Heart left ventricle (tissue), 16 donors: Measurements from ENCODE around the gene LHX6. TPM values are rescaled to one million over a fixed set of nuclear protein-coding genes. Genes with fewer than 3 reads are reported as not detected.

Source experiments
- ATAC-seq, 4 donors: fragments of 200-7000 bp; cut with Tn5 transposase; one replicate each; pipeline ENCODE4 v1.9.1; 2020 to 2022; ENCODE audit warnings: moderate library complexity in 4 of 4, mild to moderate bottlenecking in 3 of 4, moderate number of reproducible peaks in 1 of 4
- DNase-seq, 5 donors: peaks; one replicate each; pipeline ENCODE4 v3.0.0-alpha.2; 2020
- H3K27ac ChIP-seq, 12 donors: fragments of 200-600 bp; sonication (generic) in 4 of 12; one replicate each; pipeline versions ENCODE4 v1.5.0 to v1.8.0; 2016 to 2022; ENCODE audit warnings: mild to moderate bottlenecking in 2 of 12
- H3K27me3 ChIP-seq, 9 donors: fragments of 200-600 bp; sonication (generic) in 2 of 9; one replicate each; pipeline versions ENCODE4 v1.5.1 to v1.8.0; 2016 to 2022; ENCODE audit warnings: mild to moderate bottlenecking in 3 of 9
- H3K36me3 ChIP-seq, 9 donors: fragments of 200-600 bp; sonication (generic) in 2 of 9; one replicate each; pipeline versions ENCODE4 v1.5.0 to v1.8.0; 2018 to 2022; ENCODE audit warnings: mild to moderate bottlenecking in 2 of 9
- H3K4me1 ChIP-seq, 12 donors: fragments of 200-600 bp; sonication (generic) in 4 of 12; one replicate each; pipeline versions ENCODE4 v1.5.0 to v1.8.0; 2016 to 2022; ENCODE audit warnings: mild to moderate bottlenecking in 3 of 12
- H3K4me3 ChIP-seq, 12 donors: fragments of 200-600 bp; sonication (generic) in 4 of 12; one replicate each; pipeline versions ENCODE4 v1.5.0 to v1.8.0; 2017 to 2022; ENCODE audit warnings: mild to moderate bottlenecking in 9 of 12, moderate library complexity in 4 of 12
- H3K9me3 ChIP-seq, 12 donors: fragments of 200-600 bp; sonication (generic) in 4 of 12; one replicate each; pipeline versions ENCODE4 v1.5.0 to v1.8.0; 2016 to 2022; ENCODE audit warnings: mild to moderate bottlenecking in 1 of 12
- POLR2A ChIP-seq, 2 donors: fragments of 450-650 bp; IDR thresholded peaks; one replicate each; pipeline ENCODE4 v1.6.1; 2017; ENCODE audit warnings: antibody characterized with exemption in 2 of 2, mild to moderate bottlenecking in 2 of 2, moderate library complexity in 2 of 2
- WGBS, 4 donors: extraction: QIAGEN DNeasy Blood & Tissue Kit in 2 of 4; methylation state at CpG; one replicate each; pipeline versions ENCODE4 v1.1.5 to v1.1.7; 2013 to 2018; 5-methylcytosine and 5-hydroxymethylcytosine counted together
- intact Hi-C, 10 donors: fragments of 100-400 bp; cut with DNase I; formaldehyde crosslinking; loops; one replicate each; pipeline versions ENCODE4 v1.11.1 to v1.14.2; 2022
- polyA plus RNA-seq, 2 donors: library from polyadenylated mRNA; stranded (reverse); fragments of 200-250 nt; gene quantifications; one replicate each; pipeline ENCODE4 v1.2.3, GENCODE V29; 2013
- total RNA-seq, 9 donors: library from RNA; depleted of rRNA in 2 of 9; stranded (reverse); fragments of >200 nt in 2 of 9; fragmentation: NEBNext Ultra II Directional in 3 of 9; extraction: Animal tissue kit (Norgen Biotek cat#: 25700) in 3 of 9; gene quantifications; one replicate each; pipeline versions ENCODE4 v1.1.0 to v1.2.4, GENCODE V29; 2016 to 2023
- TF ChIP-seq, protein P1 (sequence below), 12 donors: fragments of 200-600 bp; sonication (generic) in 4 of 12; IDR thresholded peaks; one replicate each; pipeline versions ENCODE4 v1.5.0 to v1.8.0; 2018 to 2022; ENCODE audit warnings: antibody characterized with exemption in 12 of 12, mild to moderate bottlenecking in 5 of 12
- donor health status: ischemic (EF 13 %, LVEDD 7.1; RV severe dilation, severe dysfunction).
- donor health status: healthy with polysubstance abuse.
- donor health status: DM: no; HTN: yes; CAD: no.
- donor health status: DM: no; HTN: no; CAD: no.
- donor health status: ischemic (EF 25% LVEDD 6.9; RV normal size, moderate dysfunction).
- donor health status: ischemic (EF 25% LVEDD 5.7; RV mildly dilated, moderate dysfunction).
- donor health status: healthy.
- donor health status: DM: yes; HTN: yes; CAD: no.
- donor health status: ischemic (EF 35%, LVEDD 5.7; RV mildly dilated, moderate dysfunction).
- donor health status: nonischemic (EF 11% LVEDD 7.7; RV severe dilation, severe dysfunction).
- donor health status: DM: yes; HTN: yes; CAD: no.
- donor health status: PGD.
- donor health status: ischemic (EF 29% LVEDD 5.4; RV normal size, mild dysfunction).
- donor health status: nonischemic (EF 23%, LVEDD 6.1; RV moderate dilation, normal function).

Gene LHX6
- total and polyA plus RNA-seq, 11 donors = 2.9 to 11.2 (median 6.5) TPM

DNA sequence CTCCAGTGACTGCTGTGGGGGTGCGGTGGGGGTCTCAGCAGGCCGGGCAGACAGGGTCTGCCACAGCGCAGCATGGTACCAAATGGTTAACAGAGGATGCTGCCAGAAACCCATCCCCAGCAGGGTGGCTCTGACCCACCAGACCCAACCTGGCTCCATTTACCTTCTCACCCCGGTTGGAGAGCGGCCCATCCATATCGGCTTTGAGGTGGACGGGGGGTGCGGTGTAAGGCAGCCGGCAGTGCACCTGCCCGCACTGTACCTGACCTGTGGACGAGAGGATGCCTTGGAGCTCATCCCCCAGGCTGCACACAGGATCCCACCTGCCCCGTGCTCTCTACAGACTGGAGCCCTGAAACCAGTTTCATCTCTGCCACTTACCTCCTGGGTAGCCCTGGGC, 19.3 kb downstream of the LHX6 start:
- peaks cover 9 to 50% (median 29%) of the 10 kb centered on the region in 9 donors for H3K27me3 ChIP-seq
- no peak overlapping the region for H3K4me3 ChIP-seq
- no peak for TF ChIP-seq POLR2A (IDR thresholded peaks at IDR 0.05)
- TF ChIP-seq, protein P1, sequence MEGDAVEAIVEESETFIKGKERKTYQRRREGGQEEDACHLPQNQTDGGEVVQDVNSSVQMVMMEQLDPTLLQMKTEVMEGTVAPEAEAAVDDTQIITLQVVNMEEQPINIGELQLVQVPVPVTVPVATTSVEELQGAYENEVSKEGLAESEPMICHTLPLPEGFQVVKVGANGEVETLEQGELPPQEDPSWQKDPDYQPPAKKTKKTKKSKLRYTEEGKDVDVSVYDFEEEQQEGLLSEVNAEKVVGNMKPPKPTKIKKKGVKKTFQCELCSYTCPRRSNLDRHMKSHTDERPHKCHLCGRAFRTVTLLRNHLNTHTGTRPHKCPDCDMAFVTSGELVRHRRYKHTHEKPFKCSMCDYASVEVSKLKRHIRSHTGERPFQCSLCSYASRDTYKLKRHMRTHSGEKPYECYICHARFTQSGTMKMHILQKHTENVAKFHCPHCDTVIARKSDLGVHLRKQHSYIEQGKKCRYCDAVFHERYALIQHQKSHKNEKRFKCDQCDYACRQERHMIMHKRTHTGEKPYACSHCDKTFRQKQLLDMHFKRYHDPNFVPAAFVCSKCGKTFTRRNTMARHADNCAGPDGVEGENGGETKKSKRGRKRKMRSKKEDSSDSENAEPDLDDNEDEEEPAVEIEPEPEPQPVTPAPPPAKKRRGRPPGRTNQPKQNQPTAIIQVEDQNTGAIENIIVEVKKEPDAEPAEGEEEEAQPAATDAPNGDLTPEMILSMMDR (IDR thresholded peaks at IDR 0.05) = no peak
- DNase-seq = peak in 1 of 5 donors; percentile 29
- H3K4me1 ChIP-seq = peaks cover 0 to 14% (median 5%) of the 10 kb centered on the region in 12 donors
- H3K27ac ChIP-seq = no peak overlapping the region
- no peaks in the 10 kb centered on the region for H3K36me3 ChIP-seq
- ATAC-seq = no peak
- intact Hi-C loops = no loop called here
- 90 to 98% (median 94%) methylated on average over 11 to 12 of the region's 12 CpGs for WGBS, 4 donors
- no peaks in the 10 kb centered on the region for H3K9me3 ChIP-seq

DNA sequence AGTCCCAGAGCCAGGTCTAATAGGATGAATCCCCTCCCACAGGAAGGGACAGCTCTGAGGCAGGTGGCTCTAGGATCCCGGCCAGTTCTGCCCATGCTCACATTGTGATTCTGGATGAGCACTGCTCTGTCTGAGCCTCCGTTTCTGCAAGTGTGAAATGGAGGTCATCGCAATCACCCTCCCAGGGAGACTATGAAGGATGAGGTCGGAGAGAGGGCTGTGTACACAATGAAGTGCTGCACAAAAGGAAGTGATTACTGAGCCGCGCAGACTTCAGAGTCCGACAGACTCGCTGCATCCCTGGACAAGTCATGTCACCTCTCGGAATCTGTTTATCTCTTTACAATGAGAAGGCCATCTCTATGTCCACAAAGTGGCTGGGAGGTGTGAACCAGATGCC, 21.7 kb downstream of the LHX6 start:
- TF ChIP-seq, protein P1 (IDR thresholded peaks at IDR 0.05) = no peak
- no peak for TF ChIP-seq POLR2A (IDR thresholded peaks at IDR 0.05)
- intact Hi-C loops = no loop called here
- H3K27me3 ChIP-seq = peaks cover 0 to 26% (median 8%) of the 10 kb centered on the region in 9 donors
- ATAC-seq (no peak), DNase-seq (no peak)
- 73 to 90% (median 81%) methylated on average over 9 of the region's 9 CpGs for WGBS, 4 donors
- no peaks in the 10 kb centered on the region for H3K9me3 ChIP-seq
- no peaks in the 10 kb centered on the region for H3K36me3 ChIP-seq
- H3K27ac ChIP-seq = no peak overlapping the region
- H3K4me1 ChIP-seq = peaks cover 0 to 1% (median 0%) of the 10 kb centered on the region in 12 donors
- no peak overlapping the region for H3K4me3 ChIP-seq

DNA sequence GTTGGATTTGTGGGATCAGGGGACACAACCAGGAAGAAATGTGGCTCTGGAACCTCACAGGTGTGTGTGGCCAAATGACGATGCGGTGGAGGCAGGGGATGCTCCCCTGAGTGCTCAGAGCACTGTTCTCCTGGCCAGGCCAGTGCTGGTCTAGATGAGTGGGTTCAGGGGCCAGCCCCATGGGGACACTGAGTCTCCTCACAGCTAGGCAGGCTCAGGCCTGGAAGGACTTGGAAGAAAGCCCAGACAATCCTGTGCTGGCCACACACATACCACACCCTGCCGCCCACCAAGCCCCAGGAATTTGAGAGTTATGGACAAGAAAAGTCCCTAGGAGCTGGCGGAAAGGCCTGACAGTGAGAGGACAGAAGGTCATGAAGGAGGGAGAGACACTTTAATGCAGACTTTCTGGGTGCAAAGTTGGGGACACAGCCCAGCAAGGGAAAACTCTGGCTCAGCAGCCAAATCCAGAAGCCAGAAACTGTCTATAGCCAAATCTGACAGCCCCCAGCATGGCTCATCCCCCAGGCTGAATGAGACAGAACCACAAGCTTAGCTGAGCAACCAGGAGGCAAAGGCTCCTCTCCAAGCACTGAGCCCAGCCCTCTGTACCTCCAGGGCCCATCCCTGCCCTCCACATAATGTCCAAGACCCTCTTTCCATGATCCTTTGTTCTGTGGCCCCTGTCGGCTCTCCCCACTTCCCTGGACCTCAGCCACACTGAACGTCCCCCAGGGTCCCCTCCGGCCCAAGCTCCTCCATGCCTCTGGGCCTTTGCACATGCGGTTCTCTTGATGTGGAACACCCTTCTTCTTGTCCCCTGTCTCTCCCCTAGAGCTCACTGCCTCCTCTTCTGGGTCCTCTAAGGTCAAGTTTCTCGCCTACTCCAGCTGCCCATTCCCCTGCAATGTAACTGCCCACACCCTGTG, 22.4 kb downstream of the LHX6 start:
- H3K4me3 ChIP-seq = no peak overlapping the region
- ATAC-seq = peak in 1 of 4 donors; percentile 17
- H3K27ac ChIP-seq = no peak overlapping the region
- TF ChIP-seq, protein P1 (IDR thresholded peaks at IDR 0.05) = no peak
- TF ChIP-seq POLR2A (IDR thresholded peaks at IDR 0.05) = no peak
- intact Hi-C loops = no loop called here
- no peaks in the 10 kb centered on the region for H3K9me3 ChIP-seq
- no peaks in the 10 kb centered on the region for H3K36me3 ChIP-seq
- peaks cover 0 to 21% (median 3%) of the 10 kb centered on the region in 9 donors for H3K27me3 ChIP-seq
- WGBS, 4 donors = 79 to 89% (median 84%) methylated on average over 8 to 9 of the region's 9 CpGs
- DNase-seq = peak in 1 of 5 donors; percentile 48
- peaks cover 0 to 7% (median 0%) of the 10 kb centered on the region in 12 donors for H3K4me1 ChIP-seq

DNA sequence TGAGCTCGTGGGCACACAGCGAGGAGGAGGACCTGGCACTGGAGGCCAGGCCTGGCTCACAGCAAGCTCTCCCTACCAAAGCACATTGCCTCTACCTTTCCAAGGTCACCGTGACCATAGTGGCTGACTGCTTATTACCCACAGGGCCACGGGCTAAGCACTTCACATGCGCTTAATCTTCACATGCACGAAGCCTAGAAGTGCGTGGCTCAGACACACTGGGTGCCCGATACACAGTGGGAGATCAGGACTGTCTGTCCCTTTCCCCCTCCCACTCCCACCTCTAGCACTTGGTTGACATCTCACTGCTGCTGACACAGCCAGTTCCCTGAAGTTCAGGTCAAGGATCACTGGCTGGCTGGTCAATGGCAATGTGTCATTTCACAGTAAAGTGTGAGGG, 23.6 kb downstream of the LHX6 start:
- no peaks in the 10 kb centered on the region for H3K9me3 ChIP-seq
- intact Hi-C loops = no loop called here
- TF ChIP-seq, protein P1 (IDR thresholded peaks at IDR 0.05) = no peak
- TF ChIP-seq POLR2A (IDR thresholded peaks at IDR 0.05) = no peak
- peaks cover 0 to 9% (median 0%) of the 10 kb centered on the region in 9 donors for H3K27me3 ChIP-seq
- no peak for ATAC-seq
- DNase-seq = peak in 2 of 5 donors; percentile 6 to 22
- peaks cover 0 to 7% (median 0%) of the 10 kb centered on the region in 12 donors for H3K4me1 ChIP-seq
- H3K27ac ChIP-seq = no peak overlapping the region
- WGBS, 4 donors = 89 to 94% (median 92%) methylated on average over 8 of the region's 8 CpGs
- H3K36me3 ChIP-seq = no peaks in the 10 kb centered on the region
- no peak overlapping the region for H3K4me3 ChIP-seq
